Testis (tissue), 3 donors: ENCODE measurements around the gene CORO7. TPM values are rescaled to one million over a fixed set of nuclear protein-coding genes. Genes with fewer than 3 reads are reported as not detected.

Experiments
- DNase-seq: peaks from one replicate; pipeline ENCODE4 v3.0.0-alpha.2; 2019
- H3K27ac ChIP-seq, 2 donors: fragments of 200-600 bp; sonication (generic); one replicate each; pipeline ENCODE4 v1.5.1; 2019
- H3K27me3 ChIP-seq: fragments of 200-600 bp; sonication (generic); one replicate; pipeline ENCODE4 v1.5.1; 2019
- H3K36me3 ChIP-seq: fragments of 200-600 bp; sonication (generic); one replicate; pipeline ENCODE4 v1.5.1; 2017; ENCODE audit warnings: low read depth; ENCODE audit errors: missing control alignments
- H3K4me1 ChIP-seq: fragments of 200-600 bp; sonication (generic); one replicate; pipeline ENCODE4 v1.5.1; 2019
- H3K4me3 ChIP-seq, 2 donors: fragments of 200-600 bp; sonication (generic); one replicate each; pipeline ENCODE4 v1.5.1; 2017 to 2019
- H3K9me3 ChIP-seq: fragments of 200-600 bp; sonication (generic); one replicate; pipeline ENCODE4 v1.5.1; 2017
- CTCF ChIP-seq, 3 experiments: fragments of 450-650 bp in 2 of 3; fragments of 200-600 bp in 1 of 3; sonication (generic) in 1 of 3; IDR thresholded peaks; one replicate each; pipeline ENCODE4 v1.5.1; 2016 to 2019; ENCODE audit warnings: antibody characterized with exemption in 3 of 3, mild to moderate bottlenecking in 2 of 3, moderate library complexity in 1 of 3
- POLR2A ChIP-seq: fragments of 450-650 bp; IDR thresholded peaks from one replicate; pipeline ENCODE4 v1.6.1; 2017; ENCODE audit warnings: antibody characterized with exemption, mild to moderate bottlenecking, moderate library complexity
- WGBS, 2 donors: methylation state at CpG; one replicate each; pipeline ENCODE4 v1.1.5; 2018; 5-methylcytosine and 5-hydroxymethylcytosine counted together
- intact Hi-C: fragments of 100-400 bp; cut with DNase I; formaldehyde crosslinking; loops from one replicate; pipeline ENCODE4 v1.15.1; 2023; ENCODE audit warnings: low total_unique reads
- polyA plus RNA-seq: library from polyadenylated mRNA; stranded (reverse); fragments of 350-450 nt; fragmentation: Illumina TruSeq; extraction: RNeasy Lipid Tissue Mini Kit (QIAGEN cat#74804); gene quantifications from one replicate; pipeline ENCODE4 v1.2.3, GENCODE V29; 2014; ENCODE audit warnings: low read depth, low replicate concordance; ENCODE audit not compliant: insufficient read depth
- total RNA-seq, 2 donors: library from RNA; depleted of rRNA; stranded (reverse); fragments of >200 nt; gene quantifications; one replicate each; pipeline ENCODE4 v1.2.3, GENCODE V29; 2016

CORO7 gene
- total and polyA plus RNA-seq, 3 donors from 2014 or later: 71.5 to 147 (median 126) TPM

GRCh38 chr16:4455951-4456350 is 39.6 kb upstream of the CORO7 start:
- intact Hi-C loops: no loop called here
- H3K27me3 ChIP-seq: no peaks in the 10 kb centered on the region
- H3K4me1 ChIP-seq: peaks cover 6% of the 10 kb centered on the region
- WGBS, 2 donors: 69 to 75% methylated on average over 7 to 10 of the region's 10 CpGs
- H3K4me3 ChIP-seq: no peak overlapping the region
- H3K9me3 ChIP-seq: no peaks in the 10 kb centered on the region
- no peak overlapping the region for H3K27ac ChIP-seq
- H3K36me3 ChIP-seq: no peaks in the 10 kb centered on the region
- DNase-seq: no peak
- TF ChIP-seq CTCF (IDR thresholded peaks at IDR 0.05) (no peak), POLR2A (no peak)

GRCh38 chr16:4455081-4455480 is 38.7 kb upstream of the CORO7 start:
- no peak for DNase-seq
- H3K4me1 ChIP-seq: peaks cover 6% of the 10 kb centered on the region
- intact Hi-C loops: no loop called here
- TF ChIP-seq POLR2A: no peak
- TF ChIP-seq CTCF (IDR thresholded peaks at IDR 0.05): no peak
- 82 to 87% methylated on average over 9 to 14 of the region's 14 CpGs for WGBS, 2 donors
- no peak overlapping the region for H3K27ac ChIP-seq
- no peak overlapping the region for H3K4me3 ChIP-seq
- no peaks in the 10 kb centered on the region for H3K36me3 ChIP-seq
- H3K27me3 ChIP-seq: no peaks in the 10 kb centered on the region
- H3K9me3 ChIP-seq: no peaks in the 10 kb centered on the region

- H3K4me1 ChIP-seq: peaks cover 6% of the 10 kb centered on the region
- intact Hi-C loops: no loop called here
- no peak overlapping the region for H3K27ac ChIP-seq
- H3K4me3 ChIP-seq: no peak overlapping the region
- no peak for TF ChIP-seq POLR2A
- no peak for TF ChIP-seq CTCF (IDR thresholded peaks at IDR 0.05)
- no peaks in the 10 kb centered on the region for H3K36me3 ChIP-seq
- H3K9me3 ChIP-seq: no peaks in the 10 kb centered on the region
- WGBS, 2 donors: 78 to 87% methylated on average over 9 of the region's 9 CpGs
- H3K27me3 ChIP-seq: no peaks in the 10 kb centered on the region
- DNase-seq: no peak
Observed at GRCh38 chr16:4454623-4455022, 38.2 kb upstream of the CORO7 start.

- H3K9me3 ChIP-seq: no peaks in the 10 kb centered on the region
- H3K27ac ChIP-seq: no peak overlapping the region
- no peak for DNase-seq
- no peak overlapping the region for H3K4me3 ChIP-seq
- WGBS, 2 donors: 94 to 100% methylated on average over 5 of the region's 5 CpGs
- TF ChIP-seq CTCF (IDR thresholded peaks at IDR 0.05) (no peak), POLR2A (no peak)
- no peaks in the 10 kb centered on the region for H3K36me3 ChIP-seq
- no peaks in the 10 kb centered on the region for H3K4me1 ChIP-seq
- no peaks in the 10 kb centered on the region for H3K27me3 ChIP-seq
- intact Hi-C loops: no loop called here
Observed at GRCh38 chr16:4452674-4453073, 36.3 kb upstream of the CORO7 start.

GRCh38 chr16:4450931-4451519 is 34.6 kb upstream of the CORO7 start:
- 85 to 89% methylated on average over 10 to 14 of the region's 14 CpGs for WGBS, 2 donors
- no peak overlapping the region for H3K27ac ChIP-seq
- H3K27me3 ChIP-seq: no peaks in the 10 kb centered on the region
- no peak for DNase-seq
- intact Hi-C loops: no loop called here
- H3K9me3 ChIP-seq: no peaks in the 10 kb centered on the region
- no peaks in the 10 kb centered on the region for H3K4me1 ChIP-seq
- no peak overlapping the region for H3K4me3 ChIP-seq
- H3K36me3 ChIP-seq: no peaks in the 10 kb centered on the region
- TF ChIP-seq POLR2A: no peak
- TF ChIP-seq CTCF (IDR thresholded peaks at IDR 0.05): no peak
